SK-N-SH (cell line): ENCODE data around the gene ANKRD33B. TPM values are rescaled to one million over a fixed set of nuclear protein-coding genes. Genes with fewer than 3 reads are reported as not detected.

Experiments used
- CTCF ChIA-PET: fragments of 300-600, 350-600 bp; formaldehyde crosslinking; extraction: SDS; loops from one replicate; lab custom pipeline; 2021; lab: Yijun Ruan, JAX
- POLR2A ChIA-PET: fragments of 350-600 bp; sonication (Branson Sonifier 250); formaldehyde crosslinking; extraction: SDS; loops from one replicate; lab custom pipeline; 2020; ENCODE audit warnings: antibody characterized with exemption, inconsistent platforms; lab: Yijun Ruan, JAX
- DNase-seq: peaks from one replicate; pipeline ENCODE4 v3.0.0; 2012
- H2AFZ ChIP-seq: fragments of 200-600 bp; sonication (generic); 2 replicates; pipeline ENCODE4 v1.8.1; 2016; ENCODE audit warnings: antibody characterized with exemption, mild to moderate bottlenecking, low read depth
- H3F3A ChIP-seq: fragments of 200-600 bp; sonication (generic); replicated peaks from 2 replicates; pipeline ENCODE3; 2016; ENCODE audit warnings: antibody characterized with exemption, mild to moderate bottlenecking; ENCODE audit not compliant: insufficient read depth
- H3K27ac ChIP-seq, 2 experiments: fragments of 200-500 bp in 1 of 2; fragments of 200-600 bp in 1 of 2; sonication (Bioruptor generic) in 1 of 2; sonication (generic), shearing (Covaris generic) in 1 of 2; 2 replicates each; pipeline versions ENCODE4 v1.5.1 to v1.6.1; 2014 to 2016; ENCODE audit warnings: low read depth in 2 of 2, inconsistent platforms in 1 of 2, low read length in 1 of 2, mild to moderate bottlenecking in 1 of 2, mixed read lengths in 1 of 2
- H3K27me3 ChIP-seq: fragments of 200-600 bp; sonication (generic), shearing (Covaris generic); 2 replicates; pipeline ENCODE4 v1.6.1; 2016; ENCODE audit warnings: mixed run types; ENCODE audit not compliant: insufficient read depth
- H3K36me3 ChIP-seq, 2 experiments: fragments of 200-500 bp in 1 of 2; fragments of 200-600 bp in 1 of 2; sonication (Bioruptor generic) in 1 of 2; sonication (generic) in 1 of 2; replicated peaks in 1 of 2; 2 replicates each; pipeline versions ENCODE3 to v1.5.1; 2014 to 2016; ENCODE audit warnings: low read length in 1 of 2, mild to moderate bottlenecking in 1 of 2; ENCODE audit not compliant: insufficient read depth in 2 of 2, control insufficient read depth in 1 of 2
- H3K4me1 ChIP-seq, 2 experiments: fragments of 200-500 bp in 1 of 2; fragments of 200-600 bp in 1 of 2; sonication (Bioruptor generic) in 1 of 2; sonication (generic), shearing (Covaris generic) in 1 of 2; 2 replicates each; pipeline versions ENCODE4 v1.5.1 to v1.6.1; 2014 to 2016; ENCODE audit warnings: low read depth in 1 of 2, low read length in 1 of 2, mixed run types in 1 of 2; ENCODE audit not compliant: insufficient read depth in 2 of 2, control insufficient read depth in 1 of 2
- H3K4me2 ChIP-seq: fragments of 200-600 bp; sonication (generic), shearing (Covaris generic); 2 replicates; pipeline ENCODE4 v1.6.1; 2017; ENCODE audit warnings: mixed run types
- H3K4me3 ChIP-seq, 2 experiments: fragments of 200-500 bp in 1 of 2; fragments of 200-600 bp in 1 of 2; sonication (Bioruptor generic) in 1 of 2; sonication (generic), shearing (Covaris generic) in 1 of 2; 2 replicates each; pipeline versions ENCODE4 v1.5.1 to v1.8.1; 2014 to 2016; ENCODE audit warnings: low read depth in 2 of 2, inconsistent platforms in 1 of 2, low read length in 1 of 2, mild to moderate bottlenecking in 1 of 2, mixed read lengths in 1 of 2, moderate library complexity in 1 of 2
- H3K79me2 ChIP-seq: fragments of 200-600 bp; sonication (generic); 2 replicates; pipeline ENCODE4 v1.8.1; 2017; ENCODE audit warnings: mild to moderate bottlenecking; ENCODE audit not compliant: insufficient read depth
- H3K9ac ChIP-seq: fragments of 200-600 bp; sonication (generic); 2 replicates; pipeline ENCODE4 v1.6.1; 2017; ENCODE audit warnings: mixed run types
- H3K9me2 ChIP-seq: fragments of 200-600 bp; sonication (generic); 2 replicates; pipeline ENCODE4 v1.6.1; 2017; ENCODE audit warnings: mixed run types
- H3K9me3 ChIP-seq: fragments of 200-600 bp; sonication (generic); 2 replicates; pipeline ENCODE4 v1.6.1; 2017; ENCODE audit warnings: mixed run types, mild to moderate bottlenecking, moderate library complexity
- H4K20me1 ChIP-seq: fragments of 200-600 bp; sonication (generic); 2 replicates; pipeline ENCODE4 v1.6.1; 2017; ENCODE audit warnings: mild to moderate bottlenecking, mixed run types; ENCODE audit not compliant: insufficient read depth
- CHD2 ChIP-seq: fragments of 150-350 bp; IDR thresholded peaks from 2 replicates; pipeline ENCODE4 v1.6.1; 2018; ENCODE audit warnings: low read length; ENCODE audit not compliant: partially characterized antibody
- ELF1 ChIP-seq: IDR thresholded peaks from 2 replicates; pipeline ENCODE4 v1.4.0; 2012
- EP300 ChIP-seq, 2 experiments: IDR thresholded peaks; 2 replicates each; pipeline versions ENCODE4 v1.4.0 to v1.6.1; 2012; ENCODE audit warnings: borderline replicate concordance in 1 of 2, low read depth in 1 of 2, low read length in 1 of 2
- FOXM1 ChIP-seq: IDR thresholded peaks from 2 replicates; pipeline ENCODE4 v1.4.0; 2012; ENCODE audit warnings: low read depth, mild to moderate bottlenecking
- GATA2 ChIP-seq: sonication (generic); formaldehyde crosslinking; IDR thresholded peaks from 2 replicates; pipeline ENCODE4 v1.5.0; 2020; ENCODE audit warnings: mild to moderate bottlenecking, missing genetic modification reagents
- IRF3 ChIP-seq: fragments of 150-350 bp; IDR thresholded peaks from 2 replicates; pipeline ENCODE4 v1.6.1; 2016; ENCODE audit warnings: mild to moderate bottlenecking, low read depth, low read length
- MEF2A ChIP-seq: IDR thresholded peaks from 2 replicates; pipeline ENCODE4 v1.4.0; 2012; ENCODE audit warnings: low read depth, borderline replicate concordance
- NFIC ChIP-seq: IDR thresholded peaks from 2 replicates; pipeline ENCODE4 v1.4.0; 2012; ENCODE audit warnings: borderline replicate concordance
- NRF1 ChIP-seq: IDR thresholded peaks from 2 replicates; pipeline ENCODE4 v1.6.1; 2012; ENCODE audit warnings: low read depth, mild to moderate bottlenecking, low read length
- RAD21 ChIP-seq: IDR thresholded peaks from 2 replicates; pipeline ENCODE4 v1.6.1; 2012; ENCODE audit warnings: mild to moderate bottlenecking, low read length
- SIN3A ChIP-seq: IDR thresholded peaks from 2 replicates; pipeline ENCODE4 v1.6.1; 2012; ENCODE audit warnings: low read depth, mild to moderate bottlenecking, low read length, moderate library complexity, borderline replicate concordance
- TEAD4 ChIP-seq: IDR thresholded peaks from 2 replicates; pipeline ENCODE4 v1.4.0; 2012; ENCODE audit warnings: mild to moderate bottlenecking, borderline replicate concordance; ENCODE audit not compliant: insufficient read depth
- WGBS: methylation state at CpG from one replicate; pipeline ENCODE4 v1.1.6; 2017; ENCODE audit warnings: low lambda C conversion rate; 5-methylcytosine and 5-hydroxymethylcytosine counted together
- polyA plus RNA-seq, 3 experiments: library from polyadenylated mRNA; depleted of rRNA; stranded (reverse); fragments of >200 nt; gene quantifications; 2 replicates each; pipeline ENCODE4 v1.2.3, GENCODE V29; 2012
- TF ChIP-seq, protein P1 (sequence below): fragments of 200-600 bp; sonication (generic); IDR thresholded peaks from 2 replicates; pipeline ENCODE4 v1.6.1; 2017; ENCODE audit warnings: antibody characterized with exemption, mild to moderate bottlenecking, moderate library complexity
- TF ChIP-seq, protein P2 (sequence below): IDR thresholded peaks from 2 replicates; pipeline ENCODE4; 2012
- TF ChIP-seq, protein P3 (sequence below): IDR thresholded peaks from 2 replicates; pipeline ENCODE4 v1.4.0; 2012; ENCODE audit warnings: low read depth, borderline replicate concordance

The ANKRD33B gene
- polyA plus RNA-seq, 1 of the 3 experiments (the other 2 are of a cell fraction) = 1.8 TPM

DNA sequence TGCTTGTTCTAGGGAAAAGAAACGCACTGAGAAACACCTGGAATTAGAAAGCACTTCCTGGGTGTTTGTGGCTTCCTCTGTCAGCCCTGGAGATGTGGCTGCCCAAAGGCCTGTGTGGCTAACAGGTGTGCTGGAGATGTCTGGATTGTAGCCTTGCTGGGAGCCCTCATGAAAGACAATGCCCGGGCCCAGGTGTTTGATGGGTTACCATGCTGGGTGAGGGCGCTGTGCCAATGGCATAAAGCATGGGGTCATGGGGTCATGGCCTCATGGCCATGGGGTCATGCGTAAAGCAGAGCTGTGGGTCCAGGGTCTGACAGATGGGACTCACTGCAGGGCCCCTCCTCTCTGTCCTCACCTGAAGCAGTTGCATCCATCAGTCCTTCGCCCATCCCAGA is 21.6 kb downstream of the ANKRD33B start:
- TF ChIP-seq, protein P1, sequence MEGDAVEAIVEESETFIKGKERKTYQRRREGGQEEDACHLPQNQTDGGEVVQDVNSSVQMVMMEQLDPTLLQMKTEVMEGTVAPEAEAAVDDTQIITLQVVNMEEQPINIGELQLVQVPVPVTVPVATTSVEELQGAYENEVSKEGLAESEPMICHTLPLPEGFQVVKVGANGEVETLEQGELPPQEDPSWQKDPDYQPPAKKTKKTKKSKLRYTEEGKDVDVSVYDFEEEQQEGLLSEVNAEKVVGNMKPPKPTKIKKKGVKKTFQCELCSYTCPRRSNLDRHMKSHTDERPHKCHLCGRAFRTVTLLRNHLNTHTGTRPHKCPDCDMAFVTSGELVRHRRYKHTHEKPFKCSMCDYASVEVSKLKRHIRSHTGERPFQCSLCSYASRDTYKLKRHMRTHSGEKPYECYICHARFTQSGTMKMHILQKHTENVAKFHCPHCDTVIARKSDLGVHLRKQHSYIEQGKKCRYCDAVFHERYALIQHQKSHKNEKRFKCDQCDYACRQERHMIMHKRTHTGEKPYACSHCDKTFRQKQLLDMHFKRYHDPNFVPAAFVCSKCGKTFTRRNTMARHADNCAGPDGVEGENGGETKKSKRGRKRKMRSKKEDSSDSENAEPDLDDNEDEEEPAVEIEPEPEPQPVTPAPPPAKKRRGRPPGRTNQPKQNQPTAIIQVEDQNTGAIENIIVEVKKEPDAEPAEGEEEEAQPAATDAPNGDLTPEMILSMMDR = no peak
- TF ChIP-seq NFIC = no peak
- TF ChIP-seq, protein P2, sequence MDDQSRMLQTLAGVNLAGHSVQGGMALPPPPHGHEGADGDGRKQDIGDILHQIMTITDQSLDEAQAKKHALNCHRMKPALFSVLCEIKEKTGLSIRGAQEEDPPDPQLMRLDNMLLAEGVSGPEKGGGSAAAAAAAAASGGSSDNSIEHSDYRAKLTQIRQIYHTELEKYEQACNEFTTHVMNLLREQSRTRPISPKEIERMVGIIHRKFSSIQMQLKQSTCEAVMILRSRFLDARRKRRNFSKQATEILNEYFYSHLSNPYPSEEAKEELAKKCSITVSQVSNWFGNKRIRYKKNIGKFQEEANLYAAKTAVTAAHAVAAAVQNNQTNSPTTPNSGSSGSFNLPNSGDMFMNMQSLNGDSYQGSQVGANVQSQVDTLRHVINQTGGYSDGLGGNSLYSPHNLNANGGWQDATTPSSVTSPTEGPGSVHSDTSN = no peak
- no peak for TF ChIP-seq IRF3
- no peak for TF ChIP-seq CHD2
- TF ChIP-seq ELF1 = no peak
- no peak for TF ChIP-seq MEF2A
- TF ChIP-seq FOXM1 = no peak
- TF ChIP-seq NRF1 = no peak
- no peak for TF ChIP-seq SIN3A
- no peak for TF ChIP-seq GATA2 (CRISPR knock-in tag)
- TF ChIP-seq, protein P3, sequence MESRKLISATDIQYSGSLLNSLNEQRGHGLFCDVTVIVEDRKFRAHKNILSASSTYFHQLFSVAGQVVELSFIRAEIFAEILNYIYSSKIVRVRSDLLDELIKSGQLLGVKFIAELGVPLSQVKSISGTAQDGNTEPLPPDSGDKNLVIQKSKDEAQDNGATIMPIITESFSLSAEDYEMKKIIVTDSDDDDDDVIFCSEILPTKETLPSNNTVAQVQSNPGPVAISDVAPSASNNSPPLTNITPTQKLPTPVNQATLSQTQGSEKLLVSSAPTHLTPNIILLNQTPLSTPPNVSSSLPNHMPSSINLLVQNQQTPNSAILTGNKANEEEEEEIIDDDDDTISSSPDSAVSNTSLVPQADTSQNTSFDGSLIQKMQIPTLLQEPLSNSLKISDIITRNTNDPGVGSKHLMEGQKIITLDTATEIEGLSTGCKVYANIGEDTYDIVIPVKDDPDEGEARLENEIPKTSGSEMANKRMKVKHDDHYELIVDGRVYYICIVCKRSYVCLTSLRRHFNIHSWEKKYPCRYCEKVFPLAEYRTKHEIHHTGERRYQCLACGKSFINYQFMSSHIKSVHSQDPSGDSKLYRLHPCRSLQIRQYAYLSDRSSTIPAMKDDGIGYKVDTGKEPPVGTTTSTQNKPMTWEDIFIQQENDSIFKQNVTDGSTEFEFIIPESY = no peak
- TF ChIP-seq TEAD4 = no peak
- no peak for TF ChIP-seq EP300 (IDR thresholded peaks at IDR 0.05; ENCODE audit: borderline replicate concordance in 1 of 2, low read depth in 1 of 2, low read length in 1 of 2)
- no peak for TF ChIP-seq RAD21
- H3K36me3 ChIP-seq = no peaks in the 10 kb centered on the region
- CTCF ChIA-PET = interaction anchor here (1.6 kb wide), 1 partner anchor 53 kb away, joined by 4 read pairs; no protein-coding TSS in a partner anchor
- 87% methylated on average over 4 of the region's 5 CpGs for WGBS
- no peak for DNase-seq
- no peak overlapping the region for H3K4me3 ChIP-seq
- no peaks in the 10 kb centered on the region for H3K9me2 ChIP-seq
- no peaks in the 10 kb centered on the region for H3K27me3 ChIP-seq
- POLR2A ChIA-PET = no interaction called here
- no peak overlapping the region for H3K9ac ChIP-seq
- no peak overlapping the region for H2AFZ ChIP-seq
- H3F3A ChIP-seq = no peaks in the 10 kb centered on the region
- H3K4me1 ChIP-seq = peaks cover 0 to 2% of the 10 kb centered on the region in 2 experiments; a peak in 1 of 4 replicates
- H3K27ac ChIP-seq = no peak overlapping the region
- peaks cover 28% of the 10 kb centered on the region for H3K79me2 ChIP-seq
- H3K9me3 ChIP-seq = peaks cover 3% of the 10 kb centered on the region; the same call in 1 of the 2 replicates
- H4K20me1 ChIP-seq = peaks cover 9% of the 10 kb centered on the region; the same call in 1 of the 2 replicates
- H3K4me2 ChIP-seq = no peak overlapping the region
